HEK293 (cell line): ENCODE data around the gene LMAN1L.

Source experiments
- CTCF ChIA-PET: fragments of 350-600 bp; formaldehyde crosslinking; extraction: SDS; loops from one replicate; lab custom pipeline; 2021; ENCODE audit warnings: antibody characterized with exemption; lab: Yijun Ruan, JAX
- POLR2A ChIA-PET: fragments of 300-600 bp; formaldehyde crosslinking; extraction: SDS; loops from one replicate; lab custom pipeline; 2020; ENCODE audit warnings: antibody characterized with exemption, inconsistent platforms; lab: Yijun Ruan, JAX
- H3K27ac ChIP-seq: fragments of 200-500 bp; sonication (Bioruptor generic); 2 replicates; pipeline ENCODE4 v1.5.1; 2014; ENCODE audit warnings: low read depth, low read length, control low read depth, inconsistent platforms; ENCODE audit errors: extremely low read depth
- H3K36me3 ChIP-seq, 2 experiments: fragments of 200-500 bp in 1 of 2; sonication (Bioruptor generic) in 1 of 2; 1 replicate in 1 of 2; 2 replicates in 1 of 2; pipeline ENCODE4 v1.5.1; 2014 to 2017; ENCODE audit warnings: inconsistent platforms in 2 of 2, low read length in 2 of 2; ENCODE audit not compliant: control insufficient read depth in 2 of 2, insufficient read depth in 1 of 2
- H3K4me1 ChIP-seq: fragments of 200-500 bp; sonication (Bioruptor generic); 2 replicates; pipeline ENCODE4 v1.5.1; 2014; ENCODE audit warnings: mild to moderate bottlenecking, low read length, inconsistent platforms; ENCODE audit not compliant: control insufficient read depth, insufficient read depth
- H3K4me3 ChIP-seq: 2 replicates; pipeline ENCODE4 v1.5.1; 2011; ENCODE audit warnings: low read depth, mild to moderate bottlenecking, control low read depth, low read length, moderate library complexity
- H3K9me3 ChIP-seq: fragments of 200-500 bp; sonication (Bioruptor generic); 2 replicates; pipeline ENCODE4 v1.5.1; 2014; ENCODE audit warnings: low read depth, low read length, inconsistent platforms; ENCODE audit not compliant: control insufficient read depth, insufficient read depth
- PRDM1 ChIP-seq: fragments of 450-650 bp; formaldehyde crosslinking; IDR thresholded peaks from 2 replicates; pipeline ENCODE4; 2016; ENCODE audit warnings: missing biosample characterization, missing genetic modification characterization
- REPIN1 ChIP-seq: fragments of 450-650 bp; formaldehyde crosslinking; IDR thresholded peaks from 2 replicates; pipeline ENCODE4 v1.5.1; 2017; ENCODE audit warnings: missing biosample characterization, missing genetic modification characterization, low read depth
- SP3 ChIP-seq: fragments of 450-650 bp; formaldehyde crosslinking; IDR thresholded peaks from 2 replicates; pipeline ENCODE4 v1.5.1; 2016; ENCODE audit warnings: missing biosample characterization, missing genetic modification characterization
- WT1 ChIP-seq: fragments of 450-650 bp; formaldehyde crosslinking; IDR thresholded peaks from 2 replicates; pipeline ENCODE4 v1.5.1; 2016; ENCODE audit warnings: missing biosample characterization, missing genetic modification characterization
- ZBTB17 ChIP-seq: fragments of 450-650 bp; formaldehyde crosslinking; IDR thresholded peaks from 2 replicates; pipeline ENCODE4 v1.5.1; 2016; ENCODE audit warnings: missing biosample characterization, missing genetic modification characterization
- ZEB2 ChIP-seq: fragments of 450-650 bp; formaldehyde crosslinking; IDR thresholded peaks from 2 replicates; pipeline ENCODE4 v1.5.1; 2016; ENCODE audit warnings: missing biosample characterization, missing genetic modification characterization
- ZNF132 ChIP-seq: fragments of 450-650 bp; formaldehyde crosslinking; IDR thresholded peaks from 2 replicates; pipeline ENCODE4 v1.5.1; 2017; ENCODE audit warnings: missing biosample characterization, missing genetic modification characterization, borderline replicate concordance
- ZNF202 ChIP-seq: fragments of 450-650 bp; formaldehyde crosslinking; IDR thresholded peaks from 2 replicates; pipeline ENCODE4 v1.5.1; 2016; ENCODE audit warnings: missing biosample characterization, missing genetic modification characterization, borderline replicate concordance
- ZNF214 ChIP-seq: fragments of 450-650 bp; formaldehyde crosslinking; IDR thresholded peaks from 2 replicates; pipeline ENCODE4 v1.5.1; 2017; ENCODE audit warnings: missing biosample characterization, mild to moderate bottlenecking, missing genetic modification characterization, borderline replicate concordance
- ZNF248 ChIP-seq: fragments of 450-650 bp; formaldehyde crosslinking; IDR thresholded peaks from 2 replicates; pipeline ENCODE4 v1.5.1; 2017; ENCODE audit warnings: missing biosample characterization, missing genetic modification characterization
- ZNF302 ChIP-seq: fragments of 450-650 bp; formaldehyde crosslinking; IDR thresholded peaks from 2 replicates; pipeline ENCODE4 v1.5.1; 2016; ENCODE audit warnings: missing biosample characterization, missing genetic modification characterization, low read depth
- ZNF626 ChIP-seq: fragments of 450-650 bp; sonication (Bioruptor Pico); formaldehyde crosslinking; IDR thresholded peaks from 2 replicates; pipeline ENCODE4 v1.5.1; 2018; ENCODE audit warnings: missing biosample characterization, missing genetic modification characterization, inconsistent platforms
- ZNF645 ChIP-seq: fragments of 450-650 bp; formaldehyde crosslinking; IDR thresholded peaks from 2 replicates; pipeline ENCODE4; 2016; ENCODE audit warnings: missing biosample characterization, missing genetic modification characterization
- ZNF670 ChIP-seq: fragments of 450-650 bp; formaldehyde crosslinking; IDR thresholded peaks from 2 replicates; pipeline ENCODE4 v1.5.1; 2016; ENCODE audit warnings: missing biosample characterization, missing genetic modification characterization, low read depth
- ZSCAN23 ChIP-seq: fragments of 450-650 bp; formaldehyde crosslinking; IDR thresholded peaks from 2 replicates; pipeline ENCODE4 v1.5.1; 2016; ENCODE audit warnings: missing biosample characterization, missing genetic modification characterization
- TF ChIP-seq, protein P1 (sequence below): fragments of 450-650 bp; formaldehyde crosslinking; IDR thresholded peaks from 2 replicates; pipeline ENCODE4 v1.5.1; 2016; ENCODE audit warnings: missing biosample characterization, missing genetic modification characterization, borderline replicate concordance

The LMAN1L gene

GRCh38 chr15:74864296-74864695, 51.7 kb downstream of the LMAN1L start (continued):
- TF ChIP-seq, protein P1, sequence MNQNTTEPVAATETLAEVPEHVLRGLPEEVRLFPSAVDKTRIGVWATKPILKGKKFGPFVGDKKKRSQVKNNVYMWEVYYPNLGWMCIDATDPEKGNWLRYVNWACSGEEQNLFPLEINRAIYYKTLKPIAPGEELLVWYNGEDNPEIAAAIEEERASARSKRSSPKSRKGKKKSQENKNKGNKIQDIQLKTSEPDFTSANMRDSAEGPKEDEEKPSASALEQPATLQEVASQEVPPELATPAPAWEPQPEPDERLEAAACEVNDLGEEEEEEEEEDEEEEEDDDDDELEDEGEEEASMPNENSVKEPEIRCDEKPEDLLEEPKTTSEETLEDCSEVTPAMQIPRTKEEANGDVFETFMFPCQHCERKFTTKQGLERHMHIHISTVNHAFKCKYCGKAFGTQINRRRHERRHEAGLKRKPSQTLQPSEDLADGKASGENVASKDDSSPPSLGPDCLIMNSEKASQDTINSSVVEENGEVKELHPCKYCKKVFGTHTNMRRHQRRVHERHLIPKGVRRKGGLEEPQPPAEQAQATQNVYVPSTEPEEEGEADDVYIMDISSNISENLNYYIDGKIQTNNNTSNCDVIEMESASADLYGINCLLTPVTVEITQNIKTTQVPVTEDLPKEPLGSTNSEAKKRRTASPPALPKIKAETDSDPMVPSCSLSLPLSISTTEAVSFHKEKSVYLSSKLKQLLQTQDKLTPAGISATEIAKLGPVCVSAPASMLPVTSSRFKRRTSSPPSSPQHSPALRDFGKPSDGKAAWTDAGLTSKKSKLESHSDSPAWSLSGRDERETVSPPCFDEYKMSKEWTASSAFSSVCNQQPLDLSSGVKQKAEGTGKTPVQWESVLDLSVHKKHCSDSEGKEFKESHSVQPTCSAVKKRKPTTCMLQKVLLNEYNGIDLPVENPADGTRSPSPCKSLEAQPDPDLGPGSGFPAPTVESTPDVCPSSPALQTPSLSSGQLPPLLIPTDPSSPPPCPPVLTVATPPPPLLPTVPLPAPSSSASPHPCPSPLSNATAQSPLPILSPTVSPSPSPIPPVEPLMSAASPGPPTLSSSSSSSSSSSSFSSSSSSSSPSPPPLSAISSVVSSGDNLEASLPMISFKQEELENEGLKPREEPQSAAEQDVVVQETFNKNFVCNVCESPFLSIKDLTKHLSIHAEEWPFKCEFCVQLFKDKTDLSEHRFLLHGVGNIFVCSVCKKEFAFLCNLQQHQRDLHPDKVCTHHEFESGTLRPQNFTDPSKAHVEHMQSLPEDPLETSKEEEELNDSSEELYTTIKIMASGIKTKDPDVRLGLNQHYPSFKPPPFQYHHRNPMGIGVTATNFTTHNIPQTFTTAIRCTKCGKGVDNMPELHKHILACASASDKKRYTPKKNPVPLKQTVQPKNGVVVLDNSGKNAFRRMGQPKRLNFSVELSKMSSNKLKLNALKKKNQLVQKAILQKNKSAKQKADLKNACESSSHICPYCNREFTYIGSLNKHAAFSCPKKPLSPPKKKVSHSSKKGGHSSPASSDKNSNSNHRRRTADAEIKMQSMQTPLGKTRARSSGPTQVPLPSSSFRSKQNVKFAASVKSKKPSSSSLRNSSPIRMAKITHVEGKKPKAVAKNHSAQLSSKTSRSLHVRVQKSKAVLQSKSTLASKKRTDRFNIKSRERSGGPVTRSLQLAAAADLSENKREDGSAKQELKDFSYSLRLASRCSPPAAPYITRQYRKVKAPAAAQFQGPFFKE (tag by site-specific recombination), result no peak
- TF ChIP-seq ZNF645 (tag by site-specific recombination), result no peak
- no peak for TF ChIP-seq ZSCAN23 (tag by site-specific recombination)
- no peak for TF ChIP-seq ZNF202 (tag by site-specific recombination)
- no peak for TF ChIP-seq ZNF132 (tag by site-specific recombination)
- no peak for TF ChIP-seq ZNF670 (tag by site-specific recombination)
- TF ChIP-seq ZNF302 (tag by site-specific recombination), result no peak
- TF ChIP-seq SP3 (tag by site-specific recombination), result no peak
- TF ChIP-seq ZNF214 (tag by site-specific recombination), result no peak
- no peak for TF ChIP-seq REPIN1 (tag by site-specific recombination)
- TF ChIP-seq, all 188 proteins: peak for 0

DNA sequence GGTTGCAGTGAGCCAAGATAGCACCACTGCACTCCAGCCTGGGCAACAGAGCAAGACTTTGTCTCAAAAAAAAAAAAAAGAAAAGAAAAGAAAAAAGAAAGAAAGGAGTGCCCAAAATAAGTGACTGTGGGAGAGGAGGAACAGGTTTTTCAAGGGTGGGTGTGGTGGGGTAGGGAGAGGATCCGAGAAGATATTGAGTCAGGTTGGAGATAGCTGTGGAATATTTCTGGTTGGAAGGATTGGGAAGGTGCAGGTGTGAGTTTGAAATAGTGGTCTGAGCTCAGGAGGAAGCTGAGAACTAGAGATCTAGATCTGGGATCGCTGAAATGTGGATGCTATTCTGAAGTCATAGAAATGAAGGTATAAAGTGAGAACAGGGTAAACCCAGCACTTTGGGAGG, 52.7 kb downstream of the LMAN1L start:
- Histone ChIP-seq H3K4me3 (no peak overlapping the region), H3K9me3 (no peaks in the 10 kb centered on the region), H3K4me1 (peaks cover 7% of the 10 kb centered on the region), H3K36me3 (peaks cover 8 to 30% of the 10 kb centered on the region in 2 experiments; a peak in 2 of 3 replicates), H3K27ac (no peak overlapping the region)
- ChIA-PET POLR2A (interaction anchor here (0.6 kb wide), 1 partner anchor 33 kb away, joined by 3 read pairs; no protein-coding TSS in a partner anchor), CTCF (interaction anchor here (1.0 kb wide), 1 partner anchor 36 kb away, joined by 4 read pairs; no protein-coding TSS in a partner anchor)
- TF ChIP-seq ZNF248 (tag by site-specific recombination), result no peak
- TF ChIP-seq ZBTB17 (tag by site-specific recombination), result peak; percentile 44

- peaks cover 8 to 30% of the 10 kb centered on the region in 2 experiments; a peak in 2 of 3 replicates for H3K36me3 ChIP-seq
- peak; percentile 45; the same call in 1 of the 2 replicates for TF ChIP-seq WT1 (tag by site-specific recombination)
- peak; percentile 55; the same call in 1 of the 2 replicates for TF ChIP-seq PRDM1 (tag by site-specific recombination)
- TF ChIP-seq ZEB2 (tag by site-specific recombination), result peak; percentile 51; the same call in 1 of the 2 replicates
- no peak for TF ChIP-seq ZNF626 (tag by site-specific recombination)
- no peaks in the 10 kb centered on the region for H3K9me3 ChIP-seq
- H3K27ac ChIP-seq, result no peak overlapping the region
- CTCF ChIA-PET, result interaction anchor here (0.5 kb wide), 1 partner anchor 35 kb away, joined by 3 read pairs; no protein-coding TSS in a partner anchor
- POLR2A ChIA-PET, result interaction anchor here (0.6 kb wide), 1 partner anchor 16 kb away, joined by 5 read pairs; no protein-coding TSS in a partner anchor
- H3K4me1 ChIP-seq, result peaks cover 11% of the 10 kb centered on the region
- H3K4me3 ChIP-seq, result no peak overlapping the region
Observed at GRCh38 chr15:74866090-74866489, 53.5 kb downstream of the LMAN1L start.
